Uterus (tissue), 4 donors: ENCODE results near the gene MACROH2A1. TPM values are rescaled to one million over a fixed set of nuclear protein-coding genes. Genes with fewer than 3 reads are reported as not detected.

ENCODE experiments used
- DNase-seq, 2 donors: peaks; one replicate each; pipeline ENCODE4 v3.0.0-alpha.2; 2019 to 2020
- H3K27ac ChIP-seq, 2 donors: fragments of 200-600 bp; sonication (generic); 1 replicate in 1 of 2; 2 replicates in 1 of 2; pipeline ENCODE4 v1.5.1; 2016 to 2018
- H3K27me3 ChIP-seq, 2 donors: fragments of 200-600 bp; sonication (generic); one replicate each; pipeline ENCODE4 v1.5.1; 2018 to 2019; ENCODE audit warnings: control low read depth in 1 of 2
- H3K36me3 ChIP-seq, 2 donors: fragments of 200-600 bp; sonication (generic); one replicate each; pipeline ENCODE4 v1.5.1; 2019; ENCODE audit warnings: control low read depth in 1 of 2
- H3K4me1 ChIP-seq, 2 donors: fragments of 200-600 bp; sonication (generic); one replicate each; pipeline ENCODE4 v1.5.1; 2018 to 2019; ENCODE audit warnings: control low read depth in 1 of 2
- H3K4me3 ChIP-seq, 2 donors: fragments of 200-600 bp; sonication (generic); 1 replicate in 1 of 2; 2 replicates in 1 of 2; pipeline ENCODE4 v1.5.1; 2018 to 2019; ENCODE audit warnings: mild to moderate bottlenecking in 1 of 2
- H3K9me3 ChIP-seq, 2 donors: fragments of 200-600 bp; sonication (generic); one replicate each; pipeline ENCODE4 v1.5.1; 2019; ENCODE audit warnings: control low read depth in 1 of 2
- POLR2A ChIP-seq, 2 donors: fragments of 450-650 bp; IDR thresholded peaks; one replicate each; pipeline ENCODE4 v1.6.1; 2016; ENCODE audit warnings: antibody characterized with exemption in 2 of 2, mild to moderate bottlenecking in 1 of 2, moderate library complexity in 1 of 2
- intact Hi-C: fragments of 100-400 bp; cut with DNase I; formaldehyde crosslinking; loops from one replicate; pipeline ENCODE4 v1.15.1; 2023; ENCODE audit warnings: low total_unique reads
- total RNA-seq, 4 donors: library from RNA; depleted of rRNA in 3 of 4; stranded (reverse); fragments of >200 nt in 3 of 4; gene quantifications; one replicate each; pipeline versions ENCODE4 v1.1.0 to v1.2.4, GENCODE V29; 2014 to 2023
- TF ChIP-seq, protein P1 (sequence below), 4 experiments: fragments of 200-600 bp in 2 of 4; fragments of 450-650 bp in 2 of 4; sonication (generic) in 2 of 4; IDR thresholded peaks; one replicate each; pipeline ENCODE4 v1.5.1; 2016 to 2019; ENCODE audit warnings: antibody characterized with exemption in 4 of 4, mild to moderate bottlenecking in 2 of 4, moderate library complexity in 1 of 4
- donor health status: DM: yes; HTN: yes; CAD: no.

The MACROH2A1 gene
- total RNA-seq, 4 donors from 2014 or later, result 121 to 200 (median 141) TPM

DNA sequence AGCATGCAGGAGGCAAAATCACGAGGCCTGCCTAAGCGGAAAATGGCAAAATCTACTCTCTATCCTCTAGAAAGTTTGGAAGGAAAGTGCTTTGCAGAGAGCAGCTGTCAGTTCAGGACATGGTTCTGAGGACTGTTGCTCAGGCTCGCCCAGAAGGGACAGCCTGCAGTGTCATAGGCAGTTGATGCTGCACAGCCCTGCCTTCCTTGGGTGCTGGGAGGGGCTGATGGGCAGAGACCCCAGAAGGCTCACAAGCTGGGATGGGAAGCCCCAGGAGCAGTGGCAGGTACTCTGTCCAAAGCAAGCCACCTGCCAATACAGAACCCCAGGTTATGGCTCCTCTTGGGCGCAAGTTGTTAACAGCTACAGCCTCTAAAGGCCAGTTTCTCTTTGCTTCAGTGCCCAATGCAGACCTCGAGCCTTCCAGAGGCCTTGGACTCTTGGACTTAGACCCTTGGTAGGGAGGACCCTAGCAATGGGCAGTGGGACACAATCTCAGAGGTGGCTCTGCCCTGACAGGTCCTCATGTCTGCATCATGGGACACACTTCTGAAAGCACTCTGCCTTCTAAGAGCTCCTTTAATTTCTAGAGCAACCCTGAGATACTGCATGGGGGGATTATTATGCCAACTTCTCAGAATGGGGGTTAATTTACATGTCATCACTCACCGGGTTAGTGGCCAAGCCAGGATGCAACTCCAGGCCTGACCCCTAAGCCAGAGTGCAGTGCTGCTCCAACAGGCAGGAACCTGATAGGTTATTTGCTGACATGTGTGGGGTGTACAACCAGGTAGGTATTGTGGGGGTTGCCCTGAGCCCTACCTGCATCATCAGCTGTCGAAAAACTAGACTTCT, 57.1 kb downstream of the MACROH2A1 start:
- Histone ChIP-seq H3K4me3 (no peak overlapping the region), H3K36me3 (no peaks in the 10 kb centered on the region), H3K9me3 (no peaks in the 10 kb centered on the region), H3K4me1 (no peaks in the 10 kb centered on the region), H3K27ac (no peak overlapping the region), H3K27me3 (no peaks in the 10 kb centered on the region)
- intact Hi-C loops, result no loop called here
- no peak for TF ChIP-seq POLR2A (IDR thresholded peaks at IDR 0.05)
- TF ChIP-seq, protein P1, sequence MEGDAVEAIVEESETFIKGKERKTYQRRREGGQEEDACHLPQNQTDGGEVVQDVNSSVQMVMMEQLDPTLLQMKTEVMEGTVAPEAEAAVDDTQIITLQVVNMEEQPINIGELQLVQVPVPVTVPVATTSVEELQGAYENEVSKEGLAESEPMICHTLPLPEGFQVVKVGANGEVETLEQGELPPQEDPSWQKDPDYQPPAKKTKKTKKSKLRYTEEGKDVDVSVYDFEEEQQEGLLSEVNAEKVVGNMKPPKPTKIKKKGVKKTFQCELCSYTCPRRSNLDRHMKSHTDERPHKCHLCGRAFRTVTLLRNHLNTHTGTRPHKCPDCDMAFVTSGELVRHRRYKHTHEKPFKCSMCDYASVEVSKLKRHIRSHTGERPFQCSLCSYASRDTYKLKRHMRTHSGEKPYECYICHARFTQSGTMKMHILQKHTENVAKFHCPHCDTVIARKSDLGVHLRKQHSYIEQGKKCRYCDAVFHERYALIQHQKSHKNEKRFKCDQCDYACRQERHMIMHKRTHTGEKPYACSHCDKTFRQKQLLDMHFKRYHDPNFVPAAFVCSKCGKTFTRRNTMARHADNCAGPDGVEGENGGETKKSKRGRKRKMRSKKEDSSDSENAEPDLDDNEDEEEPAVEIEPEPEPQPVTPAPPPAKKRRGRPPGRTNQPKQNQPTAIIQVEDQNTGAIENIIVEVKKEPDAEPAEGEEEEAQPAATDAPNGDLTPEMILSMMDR (IDR thresholded peaks at IDR 0.05), result no peak
- no peak for DNase-seq

DNA sequence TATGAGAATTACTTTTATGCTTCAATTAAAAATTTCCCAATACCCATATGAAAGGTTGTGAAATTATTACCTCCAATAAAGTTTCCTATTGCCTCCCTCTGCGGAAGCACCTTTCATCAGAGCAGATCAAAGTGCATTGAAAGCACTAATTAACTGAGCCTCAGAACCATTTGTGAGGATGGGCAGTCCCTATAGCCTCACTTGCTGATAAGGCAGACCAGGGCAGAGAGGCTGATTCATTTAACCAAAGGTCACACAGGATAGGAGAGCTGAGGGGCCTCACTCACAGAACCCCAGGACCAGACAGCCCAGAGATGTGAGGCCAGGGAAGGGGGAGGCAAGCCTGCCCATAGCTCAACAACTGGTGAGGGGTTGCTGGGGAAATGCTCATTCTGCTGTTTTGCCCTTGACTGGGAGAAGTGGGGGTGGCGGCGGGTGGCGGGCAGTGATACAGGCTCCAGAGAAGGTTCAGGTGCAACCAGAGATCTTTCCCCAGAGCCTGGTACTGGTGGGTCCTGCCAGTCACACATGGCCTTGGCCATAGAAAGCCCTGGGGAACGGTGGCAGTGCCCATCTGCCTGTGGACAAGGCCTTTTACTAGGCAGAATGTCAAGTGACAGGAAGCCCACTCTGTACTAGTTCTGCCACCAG, 57.9 kb downstream of the MACROH2A1 start:
- TF ChIP-seq POLR2A (IDR thresholded peaks at IDR 0.05), result no peak
- TF ChIP-seq, protein P1 (IDR thresholded peaks at IDR 0.05), result no peak

DNA sequence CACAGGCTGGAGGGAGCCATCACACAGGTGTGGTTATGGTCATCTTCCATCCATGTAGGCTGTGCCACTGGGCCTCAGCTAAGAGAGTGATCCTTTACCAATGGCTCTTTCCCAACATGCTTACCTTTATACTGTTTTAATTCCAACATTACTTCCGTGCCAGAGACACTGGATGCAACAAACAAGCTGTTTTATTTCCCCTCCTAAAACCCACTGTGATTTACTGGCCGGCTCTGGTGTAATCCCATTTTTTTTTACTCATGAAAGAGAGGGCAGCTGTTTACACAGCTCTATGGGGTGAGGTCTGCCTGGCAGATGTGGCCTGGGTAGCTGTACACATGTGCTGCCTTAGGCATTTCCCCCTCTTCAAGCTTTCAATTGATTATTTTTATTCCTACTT, 58.5 kb downstream of the MACROH2A1 start:
- TF ChIP-seq, protein P1 (IDR thresholded peaks at IDR 0.05), result no peak
- TF ChIP-seq POLR2A (IDR thresholded peaks at IDR 0.05), result no peak
- no peaks in the 10 kb centered on the region for H3K9me3 ChIP-seq
- H3K27me3 ChIP-seq, result no peaks in the 10 kb centered on the region
- no peak for DNase-seq
- no peaks in the 10 kb centered on the region for H3K36me3 ChIP-seq
- intact Hi-C loops, result no loop called here
- H3K27ac ChIP-seq, result no peak overlapping the region
- no peaks in the 10 kb centered on the region for H3K4me1 ChIP-seq
- H3K4me3 ChIP-seq, result no peak overlapping the region

More for the DNA sequence above, 57.9 kb downstream of the MACROH2A1 start:
- no peak overlapping the region for H3K4me3 ChIP-seq
- DNase-seq, result no peak
- no peaks in the 10 kb centered on the region for H3K9me3 ChIP-seq
- no peak overlapping the region for H3K27ac ChIP-seq
- H3K27me3 ChIP-seq, result no peaks in the 10 kb centered on the region
- no peaks in the 10 kb centered on the region for H3K4me1 ChIP-seq
- no peaks in the 10 kb centered on the region for H3K36me3 ChIP-seq
- intact Hi-C loops, result no loop called here

DNA sequence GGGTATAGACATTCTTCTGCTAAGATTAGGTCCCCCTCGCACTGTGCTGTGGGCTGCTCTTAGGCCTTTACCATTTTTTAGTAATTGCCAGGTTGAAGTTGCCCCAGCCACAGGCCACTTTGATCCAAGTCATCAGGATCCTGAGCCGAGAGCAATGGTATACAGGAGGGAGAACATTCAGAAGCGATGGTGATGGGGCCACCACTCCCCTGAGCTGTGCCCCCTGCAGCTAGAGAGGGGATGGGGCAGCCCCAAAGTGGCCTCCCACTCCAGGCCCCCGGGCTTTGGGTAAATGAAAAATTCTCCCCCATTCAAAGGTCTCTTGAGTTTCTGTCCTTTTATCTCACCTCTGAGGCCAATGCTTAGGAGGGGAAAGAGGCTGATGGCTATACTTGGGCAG, 59.4 kb downstream of the MACROH2A1 start:
- Histone ChIP-seq H3K27me3 (no peaks in the 10 kb centered on the region), H3K4me1 (no peaks in the 10 kb centered on the region), H3K9me3 (no peaks in the 10 kb centered on the region), H3K4me3 (no peak overlapping the region), H3K27ac (no peak overlapping the region), H3K36me3 (no peaks in the 10 kb centered on the region)
- intact Hi-C loops, result no loop called here
- DNase-seq, result no peak
- TF ChIP-seq, protein P1 (IDR thresholded peaks at IDR 0.05), result no peak
- TF ChIP-seq POLR2A (IDR thresholded peaks at IDR 0.05), result no peak

DNA sequence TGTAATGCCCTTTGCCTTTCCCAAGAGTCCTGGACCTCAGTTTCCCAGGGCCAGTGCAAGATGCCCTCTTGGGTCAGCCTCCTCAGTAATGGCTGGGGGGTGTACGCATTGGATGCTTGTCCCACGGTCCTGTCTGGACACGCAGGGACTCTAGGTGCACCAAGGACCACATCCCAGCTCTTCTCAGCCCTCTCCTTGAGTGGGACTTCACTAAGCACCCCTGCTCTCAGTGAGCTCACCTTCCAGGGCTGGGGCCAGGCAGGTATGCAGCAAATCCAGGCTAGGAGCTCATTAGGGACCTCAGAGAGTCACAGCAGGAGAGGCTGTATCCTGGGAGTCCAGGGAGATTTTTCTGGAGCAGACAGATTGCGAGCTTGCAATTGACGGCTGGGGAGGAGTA, 59.8 kb downstream of the MACROH2A1 start:
- intact Hi-C loops, result no loop called here
- TF ChIP-seq, protein P1 (IDR thresholded peaks at IDR 0.05), result no peak
- no peak for TF ChIP-seq POLR2A (IDR thresholded peaks at IDR 0.05)
- Histone ChIP-seq H3K9me3 (no peaks in the 10 kb centered on the region), H3K4me3 (no peak overlapping the region), H3K36me3 (no peaks in the 10 kb centered on the region), H3K4me1 (no peaks in the 10 kb centered on the region), H3K27me3 (no peaks in the 10 kb centered on the region), H3K27ac (no peak overlapping the region)
- no peak for DNase-seq
